SK-N-SH treated with all-trans-retinoic acid at 6 μM for 48 hours (cell line): Measurements from ENCODE around the gene HCAR2.

Source experiments
- CSRNP3 ChIP-seq: fragments of 250-450 bp; sonication (Bioruptor Pico); IDR thresholded peaks from 2 replicates; pipeline ENCODE4 v1.5.1; 2021; ENCODE audit warnings: mild to moderate bottlenecking, moderate library complexity
- ESRRG ChIP-seq: fragments of 250-450 bp; sonication (Bioruptor Pico); IDR thresholded peaks from 2 replicates; pipeline ENCODE4 v1.6.1; 2021; ENCODE audit warnings: mild to moderate bottlenecking
- ISL1 ChIP-seq: fragments of 250-450 bp; sonication (Bioruptor Pico); IDR thresholded peaks from 2 replicates; pipeline ENCODE4 v2.1.2; 2022; ENCODE audit warnings: mild to moderate bottlenecking, moderate library complexity
- OSR1 ChIP-seq: fragments of 250-450 bp; sonication (Bioruptor Pico); IDR thresholded peaks from 2 replicates; pipeline ENCODE4 v1.8.0; 2022; ENCODE audit warnings: moderate library complexity, mild to moderate bottlenecking, inconsistent platforms
- PATZ1 ChIP-seq: fragments of 250-450 bp; sonication (Bioruptor Pico); IDR thresholded peaks from 2 replicates; pipeline ENCODE4 v1.8.0; 2020; ENCODE audit warnings: mild to moderate bottlenecking, moderate library complexity, borderline replicate concordance
- POU6F1 ChIP-seq: fragments of 250-450 bp; sonication (Bioruptor Pico); IDR thresholded peaks from 2 replicates; pipeline ENCODE4 v1.8.0; 2021; ENCODE audit warnings: low read depth, mild to moderate bottlenecking, moderate library complexity, borderline replicate concordance
- SNAI2 ChIP-seq: fragments of 250-450 bp; sonication (Bioruptor Pico); IDR thresholded peaks from 2 replicates; pipeline ENCODE4 v1.5.0; 2020; ENCODE audit warnings: mild to moderate bottlenecking, moderate library complexity
- TCF4 ChIP-seq: fragments of 250-450 bp; sonication (Bioruptor Pico); IDR thresholded peaks from 2 replicates; pipeline ENCODE4 v1.8.0; 2021; ENCODE audit warnings: mild to moderate bottlenecking, moderate library complexity, borderline replicate concordance
- TSHZ2 ChIP-seq: fragments of 250-450 bp; sonication (Bioruptor Pico); IDR thresholded peaks from 2 replicates; pipeline ENCODE4 v1.5.0; 2020; ENCODE audit warnings: mild to moderate bottlenecking, moderate library complexity
- ZFP3 ChIP-seq: fragments of 250-450 bp; sonication (Bioruptor Pico); IDR thresholded peaks from 2 replicates; pipeline ENCODE4 v1.5.0; 2020; ENCODE audit warnings: mild to moderate bottlenecking, moderate library complexity
- ZFP30 ChIP-seq: fragments of 450-650 bp; formaldehyde crosslinking; IDR thresholded peaks from 2 replicates; pipeline ENCODE4 v1.5.0; 2022; ENCODE audit warnings: mild to moderate bottlenecking, moderate library complexity
- ZNF70 ChIP-seq: fragments of 450-650 bp; formaldehyde crosslinking; IDR thresholded peaks from 2 replicates; pipeline ENCODE4 v1.5.0; 2020; ENCODE audit warnings: mild to moderate bottlenecking, moderate library complexity
- ZNF8 ChIP-seq: fragments of 450-650 bp; formaldehyde crosslinking; IDR thresholded peaks from 2 replicates; pipeline ENCODE4 v1.5.0; 2020; ENCODE audit warnings: mild to moderate bottlenecking, moderate library complexity

GRCh38 chr12:122730215-122731014 lies 27.3 kb upstream of the HCAR2 start, which contains the start of gene HCAR1:
- no peak for TF ChIP-seq TCF4 (CRISPR knock-in tag)
- TF ChIP-seq SNAI2 (CRISPR knock-in tag) = no peak
- TF ChIP-seq OSR1 = no peak
- no peak for TF ChIP-seq ZFP30 (CRISPR knock-in tag)
- no peak for TF ChIP-seq ZNF70 (CRISPR knock-in tag)
- no peak for TF ChIP-seq POU6F1 (CRISPR knock-in tag)
- TF ChIP-seq CSRNP3 = no peak
- no peak for TF ChIP-seq ZFP3 (CRISPR knock-in tag)
- TF ChIP-seq ESRRG (CRISPR knock-in tag) = no peak
- TF ChIP-seq ISL1 (CRISPR knock-in tag) = no peak
- no peak for TF ChIP-seq ZNF8 (CRISPR knock-in tag)
- TF ChIP-seq TSHZ2 (CRISPR knock-in tag) = no peak
- TF ChIP-seq PATZ1 (CRISPR knock-in tag) = no peak
